ENCODE measurements around the gene DAB2. TPM values are rescaled to one million over a fixed set of nuclear protein-coding genes. Genes with fewer than 3 reads are reported as not detected.

DAB2 gene
- polyA plus RNA-seq, 1 donor from 2014 or later, result 0.63 TPM

DNA sequence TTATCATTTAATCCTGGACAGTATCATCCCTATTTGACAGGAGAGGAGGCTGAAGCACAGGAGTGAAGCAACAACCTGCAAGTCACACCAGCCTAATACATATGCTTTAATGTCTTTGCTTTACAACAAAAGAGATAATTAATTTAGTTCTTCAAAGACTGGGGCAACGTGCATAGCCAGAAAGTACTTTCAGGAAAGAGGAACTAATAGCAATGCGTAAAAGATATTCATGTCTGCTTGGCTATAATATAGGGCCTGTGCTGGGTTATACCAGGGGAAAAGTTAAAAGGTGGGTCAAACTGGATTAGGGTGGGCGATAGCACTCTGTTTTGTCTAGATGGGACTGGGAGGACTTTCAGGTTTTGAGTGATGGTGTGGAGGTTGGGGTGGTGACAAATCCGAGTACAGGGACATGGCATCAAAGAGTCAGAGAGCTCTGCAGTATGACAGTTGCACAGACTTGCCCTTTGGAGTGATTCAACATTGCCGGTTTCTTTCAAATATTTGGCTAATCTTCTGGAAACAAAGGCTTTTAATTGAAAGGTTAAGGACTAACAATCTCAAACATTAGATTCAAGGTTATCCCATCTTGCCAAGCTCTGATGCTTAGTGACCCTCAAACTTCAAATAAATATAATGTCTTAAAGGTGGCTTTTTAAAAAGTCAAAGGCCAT, 11.9 kb downstream of the DAB2 start:
- Histone ChIP-seq H4K20me1 (ENCODE audit: insufficient read depth) (no peaks in the 10 kb centered on the region), H2AFZ (ENCODE audit: low read depth, low read length) (no peak overlapping the region), H3K9me2 (ENCODE audit: insufficient read depth, low read length) (no peaks in the 10 kb centered on the region), H3K9me3 (ENCODE audit: low read length) (no peaks in the 10 kb centered on the region), H3F3A (ENCODE audit: insufficient read depth, low read length, poor library complexity, severe bottlenecking) (no peaks in the 10 kb centered on the region), H3K4me2 (ENCODE audit: low read length) (no peak overlapping the region), H3K79me2 (replicated peaks; ENCODE audit: insufficient read depth, low read length) (no peaks in the 10 kb centered on the region), H3K9ac (ENCODE audit: low read length) (no peak overlapping the region), H3K4me3 (ENCODE audit: low read length) (no peak overlapping the region), H3K36me3 (ENCODE audit: insufficient read depth, low read length) (no peaks in the 10 kb centered on the region), H3K27ac (ENCODE audit: low read length) (no peak overlapping the region), H3K27me3 (ENCODE audit: insufficient read depth, low read depth, low read length) (no peaks in the 10 kb centered on the region)
- no peak for TF ChIP-seq EP300 (conservative IDR thresholded peaks at IDR 0.05; ENCODE audit: poor library complexity, severe bottlenecking)
- no peak for TF ChIP-seq SMC3 (conservative IDR thresholded peaks at IDR 0.05; ENCODE audit: poor library complexity)
- TF ChIP-seq, protein P1, sequence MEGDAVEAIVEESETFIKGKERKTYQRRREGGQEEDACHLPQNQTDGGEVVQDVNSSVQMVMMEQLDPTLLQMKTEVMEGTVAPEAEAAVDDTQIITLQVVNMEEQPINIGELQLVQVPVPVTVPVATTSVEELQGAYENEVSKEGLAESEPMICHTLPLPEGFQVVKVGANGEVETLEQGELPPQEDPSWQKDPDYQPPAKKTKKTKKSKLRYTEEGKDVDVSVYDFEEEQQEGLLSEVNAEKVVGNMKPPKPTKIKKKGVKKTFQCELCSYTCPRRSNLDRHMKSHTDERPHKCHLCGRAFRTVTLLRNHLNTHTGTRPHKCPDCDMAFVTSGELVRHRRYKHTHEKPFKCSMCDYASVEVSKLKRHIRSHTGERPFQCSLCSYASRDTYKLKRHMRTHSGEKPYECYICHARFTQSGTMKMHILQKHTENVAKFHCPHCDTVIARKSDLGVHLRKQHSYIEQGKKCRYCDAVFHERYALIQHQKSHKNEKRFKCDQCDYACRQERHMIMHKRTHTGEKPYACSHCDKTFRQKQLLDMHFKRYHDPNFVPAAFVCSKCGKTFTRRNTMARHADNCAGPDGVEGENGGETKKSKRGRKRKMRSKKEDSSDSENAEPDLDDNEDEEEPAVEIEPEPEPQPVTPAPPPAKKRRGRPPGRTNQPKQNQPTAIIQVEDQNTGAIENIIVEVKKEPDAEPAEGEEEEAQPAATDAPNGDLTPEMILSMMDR (IDR thresholded peaks at IDR 0.05; ENCODE audit: poor library complexity, severe bottlenecking), result no peak
- TF ChIP-seq RAD21 (conservative IDR thresholded peaks at IDR 0.05), result no peak
- no peak for TF ChIP-seq MXI1 (conservative IDR thresholded peaks at IDR 0.05; ENCODE audit: poor library complexity, severe bottlenecking)
- no peak for TF ChIP-seq EZH2 (IDR thresholded peaks at IDR 0.05; ENCODE audit: borderline replicate concordance, insufficient read depth, low read length, poor library complexity, severe bottlenecking)
- no peak for TF ChIP-seq TAF1 (IDR thresholded peaks at IDR 0.05; ENCODE audit: low read depth)
- TF ChIP-seq POLR2AphosphoS5 (IDR thresholded peaks at IDR 0.05), result no peak
- TF ChIP-seq, protein P2, sequence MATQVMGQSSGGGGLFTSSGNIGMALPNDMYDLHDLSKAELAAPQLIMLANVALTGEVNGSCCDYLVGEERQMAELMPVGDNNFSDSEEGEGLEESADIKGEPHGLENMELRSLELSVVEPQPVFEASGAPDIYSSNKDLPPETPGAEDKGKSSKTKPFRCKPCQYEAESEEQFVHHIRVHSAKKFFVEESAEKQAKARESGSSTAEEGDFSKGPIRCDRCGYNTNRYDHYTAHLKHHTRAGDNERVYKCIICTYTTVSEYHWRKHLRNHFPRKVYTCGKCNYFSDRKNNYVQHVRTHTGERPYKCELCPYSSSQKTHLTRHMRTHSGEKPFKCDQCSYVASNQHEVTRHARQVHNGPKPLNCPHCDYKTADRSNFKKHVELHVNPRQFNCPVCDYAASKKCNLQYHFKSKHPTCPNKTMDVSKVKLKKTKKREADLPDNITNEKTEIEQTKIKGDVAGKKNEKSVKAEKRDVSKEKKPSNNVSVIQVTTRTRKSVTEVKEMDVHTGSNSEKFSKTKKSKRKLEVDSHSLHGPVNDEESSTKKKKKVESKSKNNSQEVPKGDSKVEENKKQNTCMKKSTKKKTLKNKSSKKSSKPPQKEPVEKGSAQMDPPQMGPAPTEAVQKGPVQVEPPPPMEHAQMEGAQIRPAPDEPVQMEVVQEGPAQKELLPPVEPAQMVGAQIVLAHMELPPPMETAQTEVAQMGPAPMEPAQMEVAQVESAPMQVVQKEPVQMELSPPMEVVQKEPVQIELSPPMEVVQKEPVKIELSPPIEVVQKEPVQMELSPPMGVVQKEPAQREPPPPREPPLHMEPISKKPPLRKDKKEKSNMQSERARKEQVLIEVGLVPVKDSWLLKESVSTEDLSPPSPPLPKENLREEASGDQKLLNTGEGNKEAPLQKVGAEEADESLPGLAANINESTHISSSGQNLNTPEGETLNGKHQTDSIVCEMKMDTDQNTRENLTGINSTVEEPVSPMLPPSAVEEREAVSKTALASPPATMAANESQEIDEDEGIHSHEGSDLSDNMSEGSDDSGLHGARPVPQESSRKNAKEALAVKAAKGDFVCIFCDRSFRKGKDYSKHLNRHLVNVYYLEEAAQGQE (IDR thresholded peaks at IDR 0.05; ENCODE audit: borderline replicate concordance), result no peak

DNA sequence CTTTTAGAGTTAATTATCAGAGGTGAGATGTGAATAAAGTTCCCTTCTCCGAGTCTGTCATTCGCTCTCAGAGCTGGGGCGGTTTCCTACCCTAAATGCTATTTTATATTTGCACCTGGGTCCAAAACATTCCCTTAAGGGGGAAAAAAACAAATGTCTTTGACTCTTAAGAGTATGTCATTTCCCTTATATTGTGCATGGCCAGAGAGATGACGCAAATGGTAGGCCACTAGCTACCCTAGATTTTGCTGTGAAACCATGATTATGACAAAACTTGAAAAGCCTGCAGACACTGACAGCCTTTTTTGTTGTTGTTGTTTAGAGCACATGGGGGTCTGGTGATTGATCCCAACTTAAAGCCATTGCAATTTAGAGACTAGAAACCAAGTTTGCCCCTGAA, 12.8 kb downstream of the DAB2 start:
- Histone ChIP-seq H3K79me2 (replicated peaks; ENCODE audit: insufficient read depth, low read length) (no peaks in the 10 kb centered on the region), H3K9me2 (ENCODE audit: insufficient read depth, low read length) (no peaks in the 10 kb centered on the region), H3K27me3 (ENCODE audit: insufficient read depth, low read depth, low read length) (no peaks in the 10 kb centered on the region), H3K9me3 (ENCODE audit: low read length) (no peaks in the 10 kb centered on the region), H4K20me1 (ENCODE audit: insufficient read depth) (no peaks in the 10 kb centered on the region), H3K4me3 (ENCODE audit: low read length) (no peak overlapping the region), H3K27ac (ENCODE audit: low read length) (no peak overlapping the region), H3F3A (ENCODE audit: insufficient read depth, low read length, poor library complexity, severe bottlenecking) (no peaks in the 10 kb centered on the region), H3K36me3 (ENCODE audit: insufficient read depth, low read length) (no peaks in the 10 kb centered on the region), H3K4me2 (ENCODE audit: low read length) (no peak overlapping the region), H3K9ac (ENCODE audit: low read length) (no peak overlapping the region), H2AFZ (ENCODE audit: low read depth, low read length) (no peak overlapping the region)
- no peak for TF ChIP-seq RAD21 (conservative IDR thresholded peaks at IDR 0.05)
- TF ChIP-seq, protein P2 (IDR thresholded peaks at IDR 0.05; ENCODE audit: borderline replicate concordance), result no peak
- no peak for TF ChIP-seq POLR2AphosphoS5 (IDR thresholded peaks at IDR 0.05)
- no peak for TF ChIP-seq EZH2 (IDR thresholded peaks at IDR 0.05; ENCODE audit: borderline replicate concordance, insufficient read depth, low read length, poor library complexity, severe bottlenecking)
- no peak for TF ChIP-seq MXI1 (conservative IDR thresholded peaks at IDR 0.05; ENCODE audit: poor library complexity, severe bottlenecking)
- TF ChIP-seq EP300 (conservative IDR thresholded peaks at IDR 0.05; ENCODE audit: poor library complexity, severe bottlenecking), result no peak
- no peak for TF ChIP-seq TAF1 (IDR thresholded peaks at IDR 0.05; ENCODE audit: low read depth)
- no peak for TF ChIP-seq SMC3 (conservative IDR thresholded peaks at IDR 0.05; ENCODE audit: poor library complexity)
